GM19397 (cell line): ENCODE data around the gene NLRC3.
"Not testable (repeated sequence)": the region's sequence is repeated elsewhere in the genome, so short reads cannot be mapped to it uniquely, and the experiment has no call there.

Experiments used
- ATAC-seq: cut with Tn5 transposase; IDR thresholded peaks from one replicate; pipeline ENCODE4 v1.9.1; 2021; ENCODE audit warnings: mild to moderate bottlenecking, moderate library complexity; ENCODE audit not compliant: unreplicated experiment

The NLRC3 gene

DNA sequence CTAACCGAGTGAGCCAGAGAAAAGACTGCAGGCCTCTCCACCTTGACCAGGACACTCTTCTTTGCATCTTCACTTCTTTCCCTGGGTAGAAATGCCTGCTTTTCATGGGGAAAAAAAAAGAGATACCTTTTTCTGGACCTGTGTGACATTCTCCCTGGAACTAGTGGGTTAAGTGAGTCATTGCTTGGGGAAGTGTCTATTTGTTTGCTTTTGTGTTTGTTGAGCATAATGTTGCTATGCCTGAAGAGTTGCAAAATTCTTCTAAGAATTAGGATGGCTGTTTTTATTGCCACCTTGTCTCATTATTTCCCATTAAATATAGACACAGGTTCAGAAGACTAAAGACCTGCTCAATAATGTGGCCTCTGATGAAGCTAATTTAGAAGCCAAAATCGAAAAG is 57.6 kb downstream of the NLRC3 start:
- no peak for ATAC-seq

DNA sequence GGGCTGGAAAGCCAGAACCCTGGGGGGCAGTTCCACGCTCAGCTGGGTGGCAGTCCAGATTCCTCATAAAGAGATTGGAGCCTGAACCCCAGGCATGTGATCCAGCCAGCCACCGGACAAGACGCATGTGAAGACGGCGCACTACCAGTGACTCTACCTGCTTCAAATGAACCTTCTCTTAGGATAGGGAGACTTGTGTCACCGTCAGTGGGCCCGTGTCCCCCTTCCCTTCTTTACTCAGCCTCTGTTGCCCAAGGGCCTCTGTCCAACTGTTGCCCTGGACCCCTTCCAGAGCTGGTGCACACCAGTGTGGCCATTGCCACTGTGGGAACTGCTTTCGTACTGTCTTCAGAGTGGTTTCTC is 58.2 kb downstream of the NLRC3 start:
- no peak for ATAC-seq

DNA sequence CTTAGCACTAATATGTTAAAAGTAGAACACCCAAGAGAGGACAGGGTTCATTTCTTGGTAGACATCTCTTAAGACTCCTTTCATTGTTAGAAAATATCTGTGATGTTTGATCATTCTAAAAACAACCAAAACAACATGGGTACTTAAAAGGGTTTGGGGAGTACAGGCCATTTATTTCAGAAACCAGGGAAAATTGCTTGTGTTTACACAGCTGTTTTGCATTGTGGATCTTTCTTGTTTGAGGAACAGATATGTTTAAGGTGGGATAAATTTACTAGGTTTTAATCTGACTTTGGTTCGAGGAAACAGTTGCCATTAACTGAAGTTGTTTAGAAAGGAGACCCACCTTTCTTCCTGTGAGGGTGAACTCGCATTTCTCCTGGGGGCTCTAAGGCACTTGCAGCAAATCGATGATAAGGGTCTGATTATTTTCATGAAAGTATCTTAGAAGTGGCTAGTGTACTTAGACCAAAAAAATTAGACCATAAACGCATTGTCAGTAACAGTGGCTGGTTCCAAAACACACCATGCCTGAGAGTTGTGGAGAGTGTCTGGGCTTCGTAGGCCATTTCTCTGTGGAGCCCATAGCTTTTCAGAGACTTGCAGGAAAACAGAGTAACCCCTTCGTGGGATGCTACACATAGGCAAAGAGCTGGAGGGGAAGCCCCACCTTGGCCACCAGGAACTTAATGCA is 58.8 kb downstream of the NLRC3 start:
- no peak for ATAC-seq

DNA sequence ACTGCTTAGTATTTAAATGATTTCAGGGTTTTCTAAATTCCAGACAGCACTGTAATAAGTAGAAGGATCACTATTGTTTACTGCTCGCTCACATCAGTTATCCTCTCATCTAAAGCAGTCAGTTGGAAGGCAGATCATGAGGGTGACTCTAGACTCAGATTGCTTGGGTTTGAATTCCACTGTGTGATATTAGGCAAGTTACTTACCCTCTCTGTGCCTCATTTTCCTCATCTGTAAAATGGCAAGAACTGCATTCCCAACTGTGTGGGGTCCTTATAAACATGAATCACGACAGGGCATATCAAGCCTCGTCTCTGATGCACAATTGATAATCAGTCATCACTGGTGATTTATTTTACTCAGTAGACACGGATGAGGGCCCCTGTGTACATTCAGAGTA is 61.3 kb downstream of the NLRC3 start:
- ATAC-seq: no peak

DNA sequence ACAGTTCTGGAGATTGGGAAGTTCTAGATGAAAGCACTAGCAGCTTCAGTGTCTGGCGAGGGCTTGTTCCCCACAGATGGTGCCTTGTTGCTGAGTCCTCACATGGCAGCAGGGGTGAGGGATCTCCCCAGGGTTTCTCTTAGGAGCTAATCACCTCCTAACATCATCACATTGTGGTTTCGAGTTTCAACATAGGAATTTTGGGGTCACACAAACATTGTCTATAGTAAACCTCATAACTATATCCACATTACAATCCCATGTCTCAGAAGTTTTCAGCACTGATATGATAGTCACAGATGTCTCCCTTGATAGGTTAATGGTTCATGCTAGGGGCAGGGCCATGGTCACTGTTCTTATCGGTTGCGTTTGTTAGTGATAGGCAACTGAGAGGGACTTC is 62.6 kb downstream of the NLRC3 start:
- ATAC-seq: no peak

DNA sequence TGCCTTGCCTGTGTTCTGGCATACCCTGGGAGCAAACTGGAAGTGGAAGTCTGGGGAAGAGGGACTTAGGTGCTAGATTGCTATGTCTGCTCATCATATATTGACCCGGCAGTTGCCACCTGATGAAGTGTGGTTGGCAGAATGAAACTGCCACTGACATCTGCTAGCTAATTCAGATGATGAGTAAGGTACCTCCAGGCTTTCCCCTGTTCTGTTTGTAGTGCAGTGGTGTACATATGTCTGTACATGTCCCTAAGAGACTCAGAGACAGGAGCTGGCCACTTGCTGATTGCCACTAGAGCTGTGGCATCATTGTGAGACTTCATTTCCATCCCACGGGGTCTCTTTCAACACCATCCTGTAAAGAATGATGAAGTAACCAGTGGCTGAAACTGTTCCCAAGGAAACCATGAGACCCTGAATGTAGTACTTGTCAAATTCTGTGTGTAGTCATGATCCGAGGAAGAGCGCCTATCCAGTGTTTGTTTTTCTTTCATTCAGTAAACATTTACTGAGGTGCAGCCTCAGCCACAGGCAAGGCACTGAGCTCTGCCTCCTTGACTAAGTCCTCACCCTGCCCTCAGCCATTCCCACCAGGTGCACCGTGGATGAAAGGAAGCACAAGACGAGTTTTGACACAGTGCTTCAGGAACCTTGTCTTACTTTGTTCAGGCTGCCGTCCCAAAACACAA is 63.2 kb downstream of the NLRC3 start:
- ATAC-seq: no peak

DNA sequence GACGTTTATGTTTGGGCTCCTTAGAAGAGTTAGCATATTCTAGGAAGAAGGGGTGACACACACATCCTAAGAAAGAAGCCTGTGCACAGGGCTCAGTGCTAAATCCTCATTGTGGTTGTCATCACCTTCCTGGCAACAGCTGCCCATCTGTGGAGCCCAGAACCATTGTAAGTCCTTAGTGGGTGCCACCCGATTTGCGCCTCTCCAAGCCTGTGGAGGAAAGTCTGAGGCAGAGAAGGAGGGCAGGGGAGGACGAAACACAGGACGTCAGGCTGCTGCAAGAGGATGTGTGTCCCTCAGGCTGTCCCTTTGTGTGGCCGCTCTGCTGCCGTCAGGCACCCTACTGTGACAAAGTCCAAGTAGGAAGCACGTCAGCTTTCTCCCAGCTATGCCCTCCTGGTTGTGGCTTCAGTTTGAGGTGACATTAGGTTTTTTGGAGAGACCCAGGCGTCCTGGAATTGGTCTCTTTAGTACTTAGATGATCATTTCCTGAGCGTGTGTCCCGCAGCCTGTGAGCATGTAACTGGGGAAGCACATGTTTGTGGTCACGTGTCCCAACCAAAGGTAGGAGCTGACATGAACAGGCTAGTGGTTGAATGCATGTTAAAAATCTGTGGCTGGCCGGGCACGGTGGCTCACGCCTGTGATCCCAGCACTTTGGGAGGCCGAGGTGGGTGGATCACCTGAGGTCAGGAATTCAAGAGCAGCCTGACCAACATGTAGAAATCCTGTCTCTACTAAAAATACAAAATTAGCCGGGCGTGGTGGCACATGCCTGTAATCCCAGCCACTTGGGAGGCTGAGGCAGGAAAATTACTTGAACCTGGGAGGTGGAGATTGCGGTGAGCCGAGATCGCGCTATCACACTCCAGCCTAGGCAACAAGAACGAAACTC is 65.7 kb downstream of the NLRC3 start:
- no peak for ATAC-seq

DNA sequence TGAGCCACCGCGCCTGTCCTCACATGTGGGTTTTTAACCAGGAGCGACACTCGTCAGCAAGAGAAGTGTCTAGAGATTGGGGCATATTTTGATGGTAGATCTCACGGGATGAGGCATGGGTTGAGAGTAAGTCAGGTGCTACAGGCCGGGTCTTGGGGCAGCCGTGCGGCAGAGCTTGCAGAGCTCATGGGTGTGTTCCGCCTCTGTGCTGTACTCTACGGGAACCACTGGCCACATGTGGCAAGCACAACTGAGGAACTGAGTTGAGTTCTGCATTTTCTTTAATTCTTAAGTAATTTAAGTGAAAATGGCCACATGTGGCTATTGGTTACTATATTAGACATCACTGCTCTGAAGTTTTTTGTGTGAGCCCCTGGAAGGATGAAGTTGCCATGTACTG is 66.8 kb downstream of the NLRC3 start:
- no peak for ATAC-seq

DNA sequence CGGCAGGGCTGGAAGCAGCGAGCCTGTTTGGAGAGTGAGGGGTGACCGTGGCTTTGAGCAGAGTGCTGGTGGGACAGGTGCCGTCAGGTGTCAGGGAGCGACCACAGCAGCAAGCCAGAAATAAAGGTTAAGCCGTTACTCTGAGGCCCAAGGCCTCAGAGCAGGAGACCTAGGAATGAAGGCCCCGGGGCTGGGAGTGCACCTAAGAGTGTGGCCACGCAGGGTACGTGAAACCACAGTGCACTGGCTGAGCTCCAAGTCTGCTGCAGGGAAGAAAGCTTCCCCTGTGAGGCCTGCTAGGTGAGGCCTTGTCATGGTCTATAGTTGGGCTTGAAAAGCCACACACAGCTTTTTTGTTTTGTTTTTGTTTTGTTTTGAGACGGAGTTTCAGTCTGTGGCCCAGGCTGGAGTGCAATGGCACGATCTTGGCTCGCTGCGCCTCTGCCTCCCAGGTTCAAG is 67.7 kb downstream of the NLRC3 start:
- no peak for ATAC-seq

DNA sequence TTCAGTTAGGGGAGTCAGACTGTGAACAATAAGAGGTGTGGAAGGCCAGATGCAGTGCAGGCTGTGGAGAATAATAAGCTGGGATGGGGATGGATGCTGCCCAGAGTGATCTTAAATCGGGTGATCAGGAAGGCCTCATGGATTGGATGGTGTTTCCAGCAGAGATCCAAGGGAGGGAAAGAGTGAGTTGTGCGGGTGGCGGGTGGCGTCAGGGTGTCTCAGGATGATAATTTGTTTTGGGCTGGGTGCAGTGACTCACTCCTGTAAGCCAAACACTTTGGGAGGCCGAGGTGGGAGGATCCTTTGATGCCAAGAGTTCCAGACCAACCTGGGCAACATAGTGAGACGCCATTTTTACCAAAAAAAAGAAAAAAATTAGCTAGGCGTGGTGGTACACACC is 68.5 kb downstream of the NLRC3 start:
- ATAC-seq: no peak

DNA sequence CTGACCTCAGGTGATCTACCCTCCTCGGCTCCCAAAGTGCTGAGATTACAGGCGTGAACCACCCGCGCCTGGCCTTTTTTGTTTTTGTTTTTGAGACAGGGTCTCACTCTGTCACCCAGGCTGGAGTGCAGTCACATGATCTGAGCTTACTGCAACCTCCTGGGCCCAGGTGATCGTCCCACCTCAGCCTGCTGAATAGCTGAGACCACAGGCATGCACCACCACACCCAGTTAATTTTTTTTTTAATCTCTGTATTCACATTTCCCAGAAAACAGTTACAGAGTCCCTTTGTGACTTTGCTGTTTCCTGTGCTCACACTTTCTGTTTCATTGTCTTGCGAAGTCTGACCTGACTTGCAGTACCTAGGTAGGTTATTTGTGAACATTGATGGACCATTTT is 73.7 kb downstream of the NLRC3 start:
- ATAC-seq: no peak

DNA sequence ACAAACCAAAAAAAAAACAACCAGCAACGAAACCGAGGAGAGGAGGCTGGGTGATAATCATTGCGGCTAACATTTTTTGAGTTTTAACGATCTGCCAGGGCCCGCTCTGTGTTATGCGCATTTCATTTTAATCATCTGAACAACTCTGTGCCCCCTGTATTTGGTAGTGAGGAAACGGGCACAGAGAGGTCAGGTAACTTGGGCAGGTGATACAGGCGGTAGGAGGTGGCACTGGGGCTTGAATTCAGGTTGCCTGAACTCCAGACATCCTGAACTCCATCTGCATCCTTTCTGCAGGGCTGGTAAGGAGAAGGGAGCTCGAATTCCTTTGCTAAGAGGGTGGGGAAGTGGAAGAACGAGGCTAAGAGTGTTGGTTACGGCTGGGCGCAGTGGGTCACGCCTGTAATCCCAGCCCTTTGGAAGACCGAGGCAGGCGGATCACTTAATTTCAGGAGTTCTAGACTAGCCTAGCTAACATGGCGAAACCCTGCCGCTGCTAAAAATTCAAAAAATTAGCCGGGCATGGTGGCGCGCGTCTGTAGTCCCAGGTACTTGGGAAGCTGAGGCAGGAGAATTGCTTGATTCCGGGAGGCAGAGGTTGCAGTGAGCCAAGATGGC is 75.3 kb downstream of the NLRC3 start:
- ATAC-seq: no peak

DNA sequence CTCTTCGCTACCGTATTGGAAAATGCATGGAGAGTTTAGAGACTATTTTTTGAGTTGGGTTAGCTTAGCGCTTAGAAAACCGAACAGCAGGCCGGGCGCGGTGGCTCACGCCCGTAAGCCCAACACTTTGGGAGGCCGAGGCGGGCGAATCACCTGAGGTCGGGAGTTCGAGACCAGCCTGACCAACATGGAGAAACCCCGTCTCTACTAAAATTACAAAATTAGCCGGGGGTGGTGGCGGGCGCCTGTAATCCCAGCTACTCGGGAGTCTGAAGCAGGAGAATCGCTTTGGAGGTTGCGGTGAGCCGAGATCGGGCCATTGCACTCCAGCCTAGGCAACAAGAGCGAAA is 75.8 kb downstream of the NLRC3 start:
- not testable (repeated sequence) for ATAC-seq

DNA sequence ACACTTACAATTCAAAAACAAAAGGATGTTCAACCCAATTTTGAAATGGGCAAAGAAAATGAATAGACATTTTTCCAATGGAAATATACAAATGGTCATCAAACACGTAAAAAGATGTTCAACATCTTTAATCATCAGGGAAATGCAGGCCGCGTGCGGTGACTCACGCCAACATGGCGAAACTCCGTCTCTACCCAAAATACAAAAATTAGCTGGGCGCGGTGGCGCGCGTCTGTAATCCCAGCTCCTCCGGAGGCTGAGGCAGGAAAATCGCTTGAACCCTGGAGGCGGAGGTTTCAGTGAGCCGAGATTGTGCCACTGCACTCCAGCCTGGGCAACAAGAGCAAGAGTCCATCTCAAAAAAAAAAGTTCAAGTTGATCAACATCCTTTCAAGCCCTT is 78.2 kb downstream of the NLRC3 start:
- no peak for ATAC-seq

DNA sequence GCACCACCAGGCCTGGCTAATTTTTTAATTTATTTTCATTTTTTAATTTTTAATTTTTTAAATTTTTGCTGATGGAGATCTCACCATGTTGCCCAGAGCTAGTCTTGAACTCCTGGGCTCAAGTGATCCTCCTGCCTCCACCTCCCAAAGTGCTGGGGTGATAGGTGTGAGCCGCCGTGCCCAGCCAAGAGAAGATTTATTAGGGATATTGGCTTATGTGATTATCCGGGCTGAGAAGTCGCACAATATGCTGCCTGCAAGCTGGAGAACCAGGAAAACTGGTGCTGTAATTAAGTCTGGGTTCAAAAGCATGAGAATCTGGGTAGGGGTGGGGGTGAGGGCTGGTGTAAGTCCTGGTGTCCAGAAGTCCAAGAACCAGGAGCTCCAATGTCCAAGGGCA is 79.4 kb downstream of the NLRC3 start:
- no peak for ATAC-seq

DNA sequence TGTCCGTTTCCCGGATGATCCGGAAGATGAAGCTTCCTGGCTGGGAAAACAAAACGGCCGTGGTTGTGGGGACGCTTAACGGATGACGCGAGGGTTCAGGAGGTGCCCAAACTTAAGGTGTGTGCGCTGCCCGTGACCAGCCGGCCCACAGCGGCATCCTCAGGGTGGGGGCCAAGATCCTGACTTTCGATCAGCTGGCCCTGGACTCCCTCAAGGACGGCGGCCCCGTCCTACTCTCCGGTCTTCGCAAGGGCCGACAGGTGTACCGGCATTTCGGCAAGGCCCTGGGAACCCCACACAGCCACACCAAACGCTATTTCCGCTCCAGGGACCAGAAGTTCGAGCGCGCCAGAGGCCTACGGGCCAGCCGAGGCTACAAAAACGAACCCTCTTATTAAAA is 80.8 kb downstream of the NLRC3 start:
- no peak for ATAC-seq

DNA sequence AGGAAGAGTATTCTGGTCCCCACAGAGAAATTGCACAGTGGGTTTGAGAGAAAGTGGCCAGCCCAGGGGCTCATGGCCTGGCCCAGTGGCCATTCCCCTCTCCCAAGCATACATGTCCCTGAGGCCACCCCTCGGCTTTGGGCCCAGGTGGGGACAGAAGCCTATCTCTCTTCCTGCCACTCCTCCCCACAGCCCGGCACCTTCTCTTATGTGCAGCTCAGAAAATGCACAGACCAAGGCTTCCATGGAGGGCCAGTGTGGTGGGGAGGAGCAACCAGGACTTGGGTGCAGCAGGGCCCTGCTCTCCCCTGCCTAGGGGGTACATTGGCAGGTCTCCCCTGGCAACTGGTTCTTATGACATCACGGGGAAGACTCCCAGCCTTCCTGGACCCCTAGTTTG is 82.0 kb downstream of the NLRC3 start, which contains the start of gene C16orf90:
Gene C16orf90 (minus strand): TSS at position 314 of the 400 bp plus-strand sequence. CDS start 68 bp downstream, at position 246.
- no peak for ATAC-seq

DNA sequence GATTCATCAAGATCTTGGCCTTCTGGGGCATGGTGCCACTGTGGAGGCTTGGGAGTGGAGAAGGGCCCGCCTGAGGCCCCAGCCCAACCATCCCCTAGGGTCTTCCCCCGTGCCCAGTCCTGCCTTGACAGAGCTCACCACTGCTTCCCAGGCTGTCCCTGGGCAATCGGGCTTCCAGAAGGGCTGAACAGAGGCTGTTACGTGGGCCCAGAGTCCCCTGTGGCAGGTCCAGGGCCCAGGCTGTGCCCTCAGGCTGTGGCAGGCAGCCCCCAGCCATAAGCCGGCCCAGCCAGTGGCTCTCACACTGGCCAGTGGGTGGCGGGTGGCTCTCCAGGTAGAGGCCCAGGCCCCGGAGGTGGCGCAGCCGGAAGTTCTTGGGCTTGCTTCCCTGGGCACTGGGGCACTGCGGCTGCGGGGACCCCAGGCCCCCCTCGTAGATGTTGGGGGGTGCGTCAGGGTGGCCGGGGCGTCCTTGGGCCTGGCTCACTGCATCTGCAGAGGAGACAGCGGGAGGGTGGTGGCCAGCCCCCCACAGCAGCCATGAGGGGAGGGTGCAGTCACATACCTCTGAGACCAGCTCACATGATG is 82.7 kb downstream of the NLRC3 start:
- no peak for ATAC-seq

DNA sequence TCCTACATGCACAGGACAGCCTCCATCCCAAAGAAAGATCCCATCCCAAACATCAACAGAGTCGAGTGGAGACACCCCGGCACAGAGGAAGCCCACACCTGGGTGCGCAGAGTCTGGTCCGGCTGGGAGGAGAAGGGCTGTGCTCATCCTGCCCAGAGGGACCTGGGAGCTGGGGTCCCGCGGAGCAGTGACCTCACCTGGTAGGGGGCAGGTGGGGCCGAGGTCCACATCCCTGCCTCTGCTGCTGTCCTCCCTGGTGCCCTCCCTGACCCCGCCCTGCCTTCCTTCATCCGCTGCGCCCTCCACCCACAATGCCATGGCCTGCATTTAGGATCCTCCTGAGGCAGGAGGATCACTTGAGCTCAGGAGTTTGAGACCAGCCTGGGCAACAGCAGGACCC is 84.8 kb downstream of the NLRC3 start:
- ATAC-seq: no peak

DNA sequence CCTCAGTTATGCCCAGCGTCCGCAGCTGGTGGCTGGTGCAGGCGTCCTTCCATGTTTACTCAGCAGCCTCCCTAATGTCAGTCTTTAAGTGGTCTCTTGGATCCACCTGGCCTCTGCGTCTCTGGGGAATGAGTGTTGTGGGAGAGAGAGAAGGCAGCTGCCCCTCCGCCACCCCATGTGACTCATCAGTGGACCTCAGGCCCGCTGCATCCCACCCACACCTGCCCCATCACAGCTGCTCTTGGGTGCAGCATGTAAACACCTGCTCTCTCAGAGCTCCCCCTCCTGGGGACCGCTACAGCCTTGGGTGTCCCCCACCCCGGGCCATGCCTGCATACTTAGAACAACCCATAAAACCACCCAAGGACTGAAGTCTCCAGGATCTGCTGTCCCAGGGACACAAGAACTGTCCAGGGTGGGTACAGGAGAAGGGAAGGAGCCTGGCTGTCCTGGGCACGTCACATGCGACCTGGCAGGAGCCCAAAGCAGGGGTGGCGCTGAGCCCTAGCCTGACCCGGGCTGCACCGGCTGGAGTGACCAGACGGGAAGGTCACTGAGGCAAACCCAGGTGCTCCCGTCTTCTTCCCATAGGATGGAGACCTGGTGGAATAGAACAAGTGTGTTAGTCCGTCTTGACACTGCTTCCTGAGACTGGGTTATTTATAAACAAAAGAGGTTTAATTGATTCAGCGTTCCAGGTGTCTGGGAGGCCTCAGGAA is 86.1 kb downstream of the NLRC3 start:
- ATAC-seq: no peak
